Measurements from ENCODE around the gene UQCRC2. TPM values are rescaled to one million over a fixed set of nuclear protein-coding genes. Genes with fewer than 3 reads are reported as not detected.
"Not testable (repeated sequence)": the region's sequence is repeated elsewhere in the genome, so short reads cannot be mapped to it uniquely, and the experiment has no call there.

Gene UQCRC2
- total and polyA plus RNA-seq, 2 experiments from 2014 or later, result 107 to 116 TPM

DNA sequence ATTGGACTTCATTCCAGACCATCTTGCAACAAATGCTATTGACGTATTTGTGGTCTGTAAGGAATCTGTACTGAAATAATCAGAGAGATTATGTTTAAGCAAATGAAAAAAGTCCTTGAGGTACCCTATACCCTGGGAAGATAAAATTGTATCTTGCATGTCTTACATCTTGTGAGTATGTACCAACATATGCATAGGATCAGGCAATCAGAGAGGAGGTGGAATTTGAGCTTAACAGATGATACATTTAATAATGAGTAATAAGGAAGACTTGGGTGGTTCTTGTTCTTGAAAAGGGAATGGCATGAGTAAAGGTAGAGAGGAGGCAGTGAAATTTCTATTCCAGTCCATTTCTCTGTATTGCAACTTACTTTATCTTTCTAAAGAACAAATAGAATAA is 65.4 kb downstream of the UQCRC2 start:
- 95 to 98% methylated on average over 1 of the region's 1 CpG for WGBS, 2 experiments (ENCODE audit: low coverage in 1 of 2, low lambda C conversion rate in 2 of 2, missing lambda C conversion rate in 2 of 2)
- Histone ChIP-seq H3K36me3 (ENCODE audit: low read depth) (no peaks in the 10 kb centered on the region), H3F3A (ENCODE audit: insufficient read depth) (peaks cover 10% of the 10 kb centered on the region; the same call in 1 of the 2 replicates), H3K4me2 (ENCODE audit: unreplicated experiment) (no peak overlapping the region), H3K9me3 (ENCODE audit: low read depth) (no peaks in the 10 kb centered on the region), H4K20me1 (ENCODE audit: insufficient read depth) (peaks cover 20% of the 10 kb centered on the region), H3K4me1 (ENCODE audit: insufficient read depth) (peaks cover 11% of the 10 kb centered on the region), H3K79me2 (ENCODE audit: insufficient read depth) (peaks cover 100% of the 10 kb centered on the region), H3K27ac (no peak overlapping the region), H3K9ac (no peak overlapping the region), H2AFZ (no peak overlapping the region), H3K27me3 (replicated peaks; ENCODE audit: insufficient read depth) (no peaks in the 10 kb centered on the region), H3K9me2 (ENCODE audit: insufficient read depth) (no peaks in the 10 kb centered on the region), H3K4me3 (no peak overlapping the region)
- DNase-seq, result peak; percentile 44
- in situ Hi-C loops (cut with MboI), result loop anchor here (10.0 kb wide), 1 partner anchor 46 kb away; no protein-coding TSS in a partner anchor
- TF ChIP-seq EZH2 (IDR thresholded peaks at IDR 0.05; ENCODE audit: insufficient read depth, poor library complexity, severe bottlenecking) (no peak), EZH2phosphoT487 (IDR thresholded peaks at IDR 0.05; ENCODE audit: insufficient read depth, low read depth) (no peak)

DNA sequence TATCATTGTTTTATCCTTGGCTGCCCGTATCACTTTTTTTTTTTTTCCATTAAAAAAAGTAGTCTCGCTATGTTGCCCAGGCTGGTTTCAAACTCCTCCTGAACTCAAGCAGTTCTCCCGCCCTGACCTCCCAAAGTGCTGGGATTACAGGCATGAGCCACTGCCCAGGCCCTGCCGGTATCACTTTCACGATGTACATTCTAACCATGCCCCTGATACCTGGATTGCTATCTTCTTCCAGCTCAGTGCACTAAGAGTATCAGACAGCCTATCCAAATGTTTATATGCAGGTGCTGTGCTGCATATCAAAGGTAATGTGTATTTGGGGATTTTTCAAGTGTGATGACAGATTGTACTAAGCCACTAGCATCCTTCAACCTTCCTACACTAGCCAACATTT is 69.0 kb downstream of the UQCRC2 start:
- TF ChIP-seq EZH2phosphoT487 (IDR thresholded peaks at IDR 0.05; ENCODE audit: insufficient read depth, low read depth), result no peak
- TF ChIP-seq EZH2 (IDR thresholded peaks at IDR 0.05; ENCODE audit: insufficient read depth, poor library complexity, severe bottlenecking), result no peak
- Histone ChIP-seq H4K20me1 (ENCODE audit: insufficient read depth) (peaks cover 17% of the 10 kb centered on the region), H3F3A (ENCODE audit: insufficient read depth) (peaks cover 32% of the 10 kb centered on the region), H3K36me3 (ENCODE audit: low read depth) (no peaks in the 10 kb centered on the region), H3K9ac (no peak overlapping the region), H3K9me3 (ENCODE audit: low read depth) (no peaks in the 10 kb centered on the region), H2AFZ (no peak overlapping the region), H3K4me2 (ENCODE audit: unreplicated experiment) (no peak overlapping the region), H3K4me3 (no peak overlapping the region), H3K9me2 (ENCODE audit: insufficient read depth) (no peaks in the 10 kb centered on the region), H3K27ac (no peak overlapping the region), H3K27me3 (replicated peaks; ENCODE audit: insufficient read depth) (no peaks in the 10 kb centered on the region), H3K79me2 (ENCODE audit: insufficient read depth) (peaks cover 88% of the 10 kb centered on the region), H3K4me1 (ENCODE audit: insufficient read depth) (peaks cover 25% of the 10 kb centered on the region)
- 97 to 98% methylated on average over 5 of the region's 5 CpGs for WGBS, 2 experiments (ENCODE audit: low coverage in 1 of 2, low lambda C conversion rate in 2 of 2, missing lambda C conversion rate in 2 of 2)
- in situ Hi-C loops (cut with MboI), result no loop called here
- DNase-seq, result no peak

DNA sequence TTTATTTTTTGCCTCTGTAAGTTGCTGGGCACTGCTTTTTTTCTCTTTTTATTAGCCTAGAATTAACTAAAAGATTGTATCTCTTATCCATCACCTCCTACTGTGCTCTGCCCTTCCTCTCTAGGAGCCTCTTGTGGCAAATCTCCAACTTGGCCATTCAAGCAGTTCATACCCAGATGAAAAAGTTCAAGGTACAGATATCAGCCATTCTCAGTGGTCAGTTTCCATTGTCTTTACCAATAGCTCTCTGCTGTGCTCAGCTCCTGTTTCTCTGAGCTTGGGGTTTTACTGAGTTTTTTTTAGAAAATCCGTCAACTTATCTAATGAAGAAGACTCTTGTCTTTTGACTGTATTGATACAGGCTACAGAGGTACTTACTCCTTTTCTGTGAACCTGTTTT is 70.3 kb downstream of the UQCRC2 start:
- H3K4me3 ChIP-seq, result no peak overlapping the region
- peaks cover 30% of the 10 kb centered on the region for H3K4me1 ChIP-seq (ENCODE audit: insufficient read depth)
- no peak overlapping the region for H3K4me2 ChIP-seq (ENCODE audit: unreplicated experiment)
- H2AFZ ChIP-seq, result no peak overlapping the region
- in situ Hi-C loops (cut with MboI), result no loop called here
- H3K9ac ChIP-seq, result no peak overlapping the region
- H3K79me2 ChIP-seq (ENCODE audit: insufficient read depth), result peaks cover 88% of the 10 kb centered on the region
- no peaks in the 10 kb centered on the region for H3K27me3 ChIP-seq (replicated peaks; ENCODE audit: insufficient read depth)
- H3K27ac ChIP-seq, result no peak overlapping the region
- no peaks in the 10 kb centered on the region for H3K9me3 ChIP-seq (ENCODE audit: low read depth)
- WGBS, 2 experiments (ENCODE audit: low coverage in 1 of 2, low lambda C conversion rate in 2 of 2, missing lambda C conversion rate in 2 of 2), result 52% methylated on average over 1 of the region's 1 CpG
- H3F3A ChIP-seq (ENCODE audit: insufficient read depth), result peaks cover 37% of the 10 kb centered on the region
- TF ChIP-seq EZH2 (IDR thresholded peaks at IDR 0.05; ENCODE audit: insufficient read depth, poor library complexity, severe bottlenecking) (no peak), EZH2phosphoT487 (IDR thresholded peaks at IDR 0.05; ENCODE audit: insufficient read depth, low read depth) (no peak)
- DNase-seq, result no peak
- no peaks in the 10 kb centered on the region for H3K9me2 ChIP-seq (ENCODE audit: insufficient read depth)
- peaks cover 11% of the 10 kb centered on the region; the same call in 1 of the 2 replicates for H4K20me1 ChIP-seq (ENCODE audit: insufficient read depth)
- no peaks in the 10 kb centered on the region for H3K36me3 ChIP-seq (ENCODE audit: low read depth)

DNA sequence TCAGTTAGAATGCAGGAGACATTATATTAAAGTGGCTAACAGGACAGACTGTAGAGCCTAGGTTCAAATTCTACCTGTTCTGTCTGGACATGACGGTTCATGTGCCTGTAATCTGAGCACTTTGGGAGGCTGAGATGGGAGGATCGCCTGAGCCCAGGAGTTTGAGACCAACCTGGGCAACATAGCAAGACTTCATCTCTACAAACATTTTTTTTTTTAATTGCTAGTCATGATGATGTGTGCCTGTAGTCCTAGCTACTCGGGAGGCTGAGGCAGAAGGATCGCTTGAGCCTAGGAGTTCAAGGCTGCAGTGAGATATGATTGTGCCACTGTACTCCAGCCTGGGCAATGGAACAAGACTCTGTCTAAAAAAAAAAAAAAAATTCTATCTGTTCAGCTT is 71.6 kb downstream of the UQCRC2 start:
- DNase-seq; H3K9ac ChIP-seq; in situ Hi-C loops (cut with MboI); H3K4me3 ChIP-seq; H3K9me3 ChIP-seq (ENCODE audit: low read depth); H3K27ac ChIP-seq; H3K27me3 ChIP-seq (replicated peaks; ENCODE audit: insufficient read depth); H4K20me1 ChIP-seq (ENCODE audit: insufficient read depth); H2AFZ ChIP-seq; H3K36me3 ChIP-seq (ENCODE audit: low read depth); H3K9me2 ChIP-seq (ENCODE audit: insufficient read depth); H3K4me2 ChIP-seq (ENCODE audit: unreplicated experiment): not testable (repeated sequence)
- peaks cover 35% of the 10 kb centered on the region for H3F3A ChIP-seq (ENCODE audit: insufficient read depth)
- WGBS, 2 experiments (ENCODE audit: low coverage in 1 of 2, low lambda C conversion rate in 2 of 2, missing lambda C conversion rate in 2 of 2), result 98 to 99% methylated on average over 4 of the region's 4 CpGs
- peaks cover 39% of the 10 kb centered on the region for H3K4me1 ChIP-seq (ENCODE audit: insufficient read depth)
- peaks cover 88% of the 10 kb centered on the region for H3K79me2 ChIP-seq (ENCODE audit: insufficient read depth)

DNA sequence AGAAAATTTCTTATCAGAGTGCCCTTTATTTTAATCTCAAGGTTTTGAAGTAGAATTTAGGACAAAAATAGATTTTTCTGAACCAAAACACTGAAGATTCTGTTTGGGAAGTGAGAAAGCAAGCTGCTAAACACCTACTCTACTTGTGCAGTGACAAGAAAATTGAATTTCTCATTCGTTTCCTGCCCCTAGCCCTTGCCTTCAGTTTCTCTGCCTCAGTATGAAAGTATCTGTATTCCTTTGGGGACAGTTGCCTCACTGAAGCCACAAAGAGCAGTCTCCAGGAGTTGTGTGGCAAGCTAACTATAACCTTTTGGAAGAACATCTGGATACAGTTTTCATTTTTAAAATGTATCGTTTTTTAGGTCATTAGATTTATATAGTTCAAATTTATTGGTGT is 74.5 kb downstream of the UQCRC2 start:
- no peaks in the 10 kb centered on the region for H4K20me1 ChIP-seq (ENCODE audit: insufficient read depth)
- peaks cover 88% of the 10 kb centered on the region for H3K79me2 ChIP-seq (ENCODE audit: insufficient read depth)
- peaks cover 39% of the 10 kb centered on the region for H3K4me1 ChIP-seq (ENCODE audit: insufficient read depth)
- peak; percentile 40 for DNase-seq
- no peaks in the 10 kb centered on the region for H3K9me3 ChIP-seq (ENCODE audit: low read depth)
- TF ChIP-seq EZH2 (IDR thresholded peaks at IDR 0.05; ENCODE audit: insufficient read depth, poor library complexity, severe bottlenecking) (no peak), EZH2phosphoT487 (IDR thresholded peaks at IDR 0.05; ENCODE audit: insufficient read depth, low read depth) (no peak)
- in situ Hi-C loops (cut with MboI), result no loop called here
- 10 to 15% methylated on average over 2 of the region's 2 CpGs for WGBS, 2 experiments (ENCODE audit: low coverage in 1 of 2, low lambda C conversion rate in 2 of 2, missing lambda C conversion rate in 2 of 2)
- peaks cover 35% of the 10 kb centered on the region for H3F3A ChIP-seq (ENCODE audit: insufficient read depth)
- H3K4me3 ChIP-seq, result peak overlapping the region; percentile 35
- no peaks in the 10 kb centered on the region for H3K9me2 ChIP-seq (ENCODE audit: insufficient read depth)
- peak overlapping the region; percentile 30; the same call in 1 of the 2 replicates for H3K27ac ChIP-seq
- H3K36me3 ChIP-seq (ENCODE audit: low read depth), result no peaks in the 10 kb centered on the region
- H3K9ac ChIP-seq, result no peak overlapping the region
- no peak overlapping the region for H2AFZ ChIP-seq
- H3K27me3 ChIP-seq (replicated peaks; ENCODE audit: insufficient read depth), result no peaks in the 10 kb centered on the region
- peak overlapping the region; percentile 60 for H3K4me2 ChIP-seq (ENCODE audit: unreplicated experiment)
